VCaP (cell line): ENCODE measurements around the gene SLC35F4.

Experiments used
- H3K27ac ChIP-seq: fragments of 450-650 bp; 2 replicates; pipeline ENCODE4 v1.5.1; 2017
- CTCF ChIP-seq: fragments of 450-650 bp; conservative IDR thresholded peaks from 2 replicates; pipeline ENCODE4 v1.5.1; 2017; ENCODE audit warnings: mild to moderate bottlenecking, moderate library complexity

Gene SLC35F4

GRCh38 chr14:57707219-57707618, 158.7 kb downstream of the SLC35F4 start:
- TF ChIP-seq CTCF, result no peak
- H3K27ac ChIP-seq, result no peak overlapping the region

GRCh38 chr14:57704763-57705162, 161.1 kb downstream of the SLC35F4 start:
- TF ChIP-seq CTCF, result no peak
- H3K27ac ChIP-seq, result no peak overlapping the region

- TF ChIP-seq CTCF, result no peak
- no peak overlapping the region for H3K27ac ChIP-seq
These were observed 165.9 kb downstream of the SLC35F4 start for GRCh38 chr14:57699947-57700346.

- peak; percentile 80 for TF ChIP-seq CTCF
These were observed 173.2 kb downstream of the SLC35F4 start for GRCh38 chr14:57692671-57693070.

GRCh38 chr14:57687416-57687815, 178.5 kb downstream of the SLC35F4 start:
- H3K27ac ChIP-seq, result no peak overlapping the region
- no peak for TF ChIP-seq CTCF

More at GRCh38 chr14:57692671-57693070, 173.2 kb downstream of the SLC35F4 start:
- no peak overlapping the region for H3K27ac ChIP-seq

GRCh38 chr14:57686304-57686703, 179.6 kb downstream of the SLC35F4 start:
- H3K27ac ChIP-seq, result no peak overlapping the region
- no peak for TF ChIP-seq CTCF

GRCh38 chr14:57671021-57671420, 194.9 kb downstream of the SLC35F4 start:
- no peak overlapping the region for H3K27ac ChIP-seq
- no peak for TF ChIP-seq CTCF

- no peak overlapping the region for H3K27ac ChIP-seq
- TF ChIP-seq CTCF, result no peak
These were observed 205.7 kb downstream of the SLC35F4 start for GRCh38 chr14:57660208-57660607.
